ENCODE data around the gene KLHDC8A. TPM values are rescaled to one million over a fixed set of nuclear protein-coding genes. Genes with fewer than 3 reads are reported as not detected.

The KLHDC8A gene
- total and polyA plus RNA-seq, 2 of the 13 experiments (the other 11 are each of a cell fraction or from before 2014, with no cell fraction given): not detected

GRCh38 chr1:205321162-205321958 lies 35.4 kb downstream of the KLHDC8A start, which contains the start of gene NUAK2 (continued):
- TF ChIP-seq KAT8 (CRISPR knock-in tag; IDR thresholded peaks at IDR 0.05) (0 out of 2 replicates have a peak, but pooled peaks have one; percentile 21), ZNF747 (CRISPR knock-in tag; IDR thresholded peaks at IDR 0.05; ENCODE audit: borderline replicate concordance) (0 out of 2 replicates have a peak, but pooled peaks have one; percentile 37), SP1 (IDR thresholded peaks at IDR 0.05) (no peak), SP1 (CRISPR knock-in tag; IDR thresholded peaks at IDR 0.05) (peak; percentile 86), HDAC2 (CRISPR knock-in tag; IDR thresholded peaks at IDR 0.05) (no peak), NFE2L2 (IDR thresholded peaks at IDR 0.05; ENCODE audit: low read length) (no peak), RARG (CRISPR knock-in tag; IDR thresholded peaks at IDR 0.05; ENCODE audit: low read depth) (no peak), PTBP1 (IDR thresholded peaks at IDR 0.05; ENCODE audit: low read depth, low read length, poor library complexity, severe bottlenecking) (peak; percentile 53), PHF8 (CRISPR knock-in tag; IDR thresholded peaks at IDR 0.05) (peak; percentile 70; the same call in 1 of the 2 replicates), SMARCE1 (IDR thresholded peaks at IDR 0.05; ENCODE audit: borderline replicate concordance) (no peak), HMGXB4 (CRISPR knock-in tag; IDR thresholded peaks at IDR 0.05; ENCODE audit: borderline replicate concordance in 1 of 2, low read depth in 1 of 2) (peak; percentile 59 to 81; a peak in 2 of 4 replicates), DNMT1 (CRISPR knock-in tag; IDR thresholded peaks at IDR 0.05) (peak; percentile 92; the same call in 1 of the 2 replicates), ERF (CRISPR knock-in tag; IDR thresholded peaks at IDR 0.05) (no peak), ZNF547 (CRISPR knock-in tag; IDR thresholded peaks at IDR 0.05) (peak; percentile 93), ZNF138 (CRISPR knock-in tag; IDR thresholded peaks at IDR 0.05; ENCODE audit: low read depth) (0 out of 2 replicates have a peak, but pooled peaks have one; percentile 37), ESRRA (CRISPR knock-in tag; IDR thresholded peaks at IDR 0.05; ENCODE audit: low read depth) (peak; percentile 61; the same call in 1 of the 2 replicates), DRAP1 (CRISPR knock-in tag; IDR thresholded peaks at IDR 0.05) (peak; percentile 97), ZNF614 (CRISPR knock-in tag; IDR thresholded peaks at IDR 0.05; ENCODE audit: borderline replicate concordance) (0 out of 2 replicates have a peak, but pooled peaks have one; percentile 9), POLR2AphosphoS5 (IDR thresholded peaks at IDR 0.05; ENCODE audit: low read depth, low read length) (peak; percentile 56), FOXK1 (CRISPR knock-in tag; IDR thresholded peaks at IDR 0.05; ENCODE audit: borderline replicate concordance, low read depth) (peak; percentile 19; the same call in 1 of the 2 replicates), THAP7 (CRISPR knock-in tag; IDR thresholded peaks at IDR 0.05) (no peak), ZNF235 (CRISPR knock-in tag; IDR thresholded peaks at IDR 0.05; ENCODE audit: borderline replicate concordance) (peak; percentile 50; the same call in 1 of the 2 replicates), ZNF230 (CRISPR knock-in tag; IDR thresholded peaks at IDR 0.05) (peak; percentile 64; the same call in 1 of the 2 replicates), ZSCAN21 (CRISPR knock-in tag; IDR thresholded peaks at IDR 0.05; ENCODE audit: borderline replicate concordance) (0 out of 2 replicates have a peak, but pooled peaks have one; percentile 48), ZNF720 (CRISPR knock-in tag; IDR thresholded peaks at IDR 0.05) (no peak), NFYB (CRISPR knock-in tag; IDR thresholded peaks at IDR 0.05) (peak; percentile 91)

Data from HepG2 (cell line).